GM06990 (cell line): Measurements from ENCODE around the gene RETREG3.
A peak's percentile ranks its signal among the peaks of the same experiment; 100 is the strongest.
"Not testable (repeated sequence)": the region's sequence is repeated elsewhere in the genome, so short reads cannot be mapped to it uniquely, and the experiment has no call there.

Experiments
- DNase-seq: peaks from one replicate; pipeline ENCODE4 v3.0.0-alpha.2; 2011; ENCODE audit not compliant: insufficient read length; ENCODE audit errors: extremely low read depth
- H3K27me3 ChIP-seq: replicated peaks from 2 replicates; pipeline ENCODE4 v1.6.0; 2011; ENCODE audit warnings: low read length; ENCODE audit not compliant: control insufficient read depth, insufficient read depth
- H3K36me3 ChIP-seq: 2 replicates; pipeline ENCODE4 v1.5.1; 2011; ENCODE audit warnings: low read length; ENCODE audit not compliant: control insufficient read depth, insufficient read depth
- H3K4me3 ChIP-seq: replicated peaks from 2 replicates; pipeline ENCODE4 v1.5.1; 2011; ENCODE audit warnings: low read depth, mild to moderate bottlenecking, control low read depth, low read length
- TF ChIP-seq, protein P1 (sequence below): IDR thresholded peaks from 2 replicates; pipeline ENCODE4 v1.5.1; 2011; ENCODE audit warnings: low read length, control low read depth, mild to moderate bottlenecking, inconsistent platforms; ENCODE audit not compliant: insufficient read depth, poor library complexity, severe bottlenecking

The RETREG3 gene

DNA sequence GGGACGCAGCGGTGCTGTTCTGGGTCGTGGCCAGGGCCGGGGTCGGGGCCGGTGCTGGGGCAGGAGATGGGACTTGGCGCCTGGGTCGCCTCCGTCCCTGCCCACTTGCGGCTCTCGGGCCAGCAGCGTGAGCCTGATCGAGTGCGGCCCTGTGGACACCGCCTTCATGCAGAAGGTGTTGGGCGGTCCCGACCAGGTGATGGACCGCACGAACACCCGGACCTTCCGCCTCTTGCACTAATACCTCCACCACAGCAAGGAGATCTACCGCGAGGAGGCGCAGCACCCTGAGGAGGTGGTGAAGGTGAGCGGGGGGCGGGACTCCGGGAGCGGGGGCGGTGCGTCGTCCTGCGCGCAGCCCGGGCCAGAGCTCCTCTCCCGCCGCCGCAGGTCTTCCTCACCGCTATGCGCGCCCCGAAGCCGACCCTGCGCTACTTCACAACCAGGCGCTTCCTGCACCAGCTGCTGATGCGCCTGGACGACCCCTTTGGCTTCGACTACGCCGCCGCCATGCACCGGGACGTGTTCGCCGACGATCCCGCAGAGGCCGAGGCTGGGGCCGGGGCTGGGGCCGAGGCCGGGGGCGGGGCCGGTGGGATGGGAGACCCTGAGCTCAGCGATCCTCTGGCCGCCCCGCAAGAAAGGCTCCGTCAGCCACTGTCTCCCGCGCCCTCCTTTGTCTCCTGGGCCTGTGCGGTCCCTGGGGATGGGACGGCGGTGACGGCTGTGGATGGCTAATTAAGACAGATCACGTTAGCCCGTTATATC is 60.9 kb downstream of the RETREG3 start:
- Histone ChIP-seq H3K27me3 (no peaks in the 10 kb centered on the region), H3K36me3 (peaks cover 4% of the 10 kb centered on the region), H3K4me3 (peak overlapping the region; percentile 61)
- TF ChIP-seq, protein P1, sequence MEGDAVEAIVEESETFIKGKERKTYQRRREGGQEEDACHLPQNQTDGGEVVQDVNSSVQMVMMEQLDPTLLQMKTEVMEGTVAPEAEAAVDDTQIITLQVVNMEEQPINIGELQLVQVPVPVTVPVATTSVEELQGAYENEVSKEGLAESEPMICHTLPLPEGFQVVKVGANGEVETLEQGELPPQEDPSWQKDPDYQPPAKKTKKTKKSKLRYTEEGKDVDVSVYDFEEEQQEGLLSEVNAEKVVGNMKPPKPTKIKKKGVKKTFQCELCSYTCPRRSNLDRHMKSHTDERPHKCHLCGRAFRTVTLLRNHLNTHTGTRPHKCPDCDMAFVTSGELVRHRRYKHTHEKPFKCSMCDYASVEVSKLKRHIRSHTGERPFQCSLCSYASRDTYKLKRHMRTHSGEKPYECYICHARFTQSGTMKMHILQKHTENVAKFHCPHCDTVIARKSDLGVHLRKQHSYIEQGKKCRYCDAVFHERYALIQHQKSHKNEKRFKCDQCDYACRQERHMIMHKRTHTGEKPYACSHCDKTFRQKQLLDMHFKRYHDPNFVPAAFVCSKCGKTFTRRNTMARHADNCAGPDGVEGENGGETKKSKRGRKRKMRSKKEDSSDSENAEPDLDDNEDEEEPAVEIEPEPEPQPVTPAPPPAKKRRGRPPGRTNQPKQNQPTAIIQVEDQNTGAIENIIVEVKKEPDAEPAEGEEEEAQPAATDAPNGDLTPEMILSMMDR = peak; percentile 81
- peak; percentile 88 for DNase-seq

- peak overlapping the region; percentile 61 for H3K4me3 ChIP-seq
- no peak for DNase-seq
- no peaks in the 10 kb centered on the region for H3K27me3 ChIP-seq
- TF ChIP-seq, protein P1 = no peak
- H3K36me3 ChIP-seq = peaks cover 8% of the 10 kb centered on the region
Measured at GRCh38 chr17:42547698-42548069, 61.5 kb downstream of the RETREG3 start.

DNA sequence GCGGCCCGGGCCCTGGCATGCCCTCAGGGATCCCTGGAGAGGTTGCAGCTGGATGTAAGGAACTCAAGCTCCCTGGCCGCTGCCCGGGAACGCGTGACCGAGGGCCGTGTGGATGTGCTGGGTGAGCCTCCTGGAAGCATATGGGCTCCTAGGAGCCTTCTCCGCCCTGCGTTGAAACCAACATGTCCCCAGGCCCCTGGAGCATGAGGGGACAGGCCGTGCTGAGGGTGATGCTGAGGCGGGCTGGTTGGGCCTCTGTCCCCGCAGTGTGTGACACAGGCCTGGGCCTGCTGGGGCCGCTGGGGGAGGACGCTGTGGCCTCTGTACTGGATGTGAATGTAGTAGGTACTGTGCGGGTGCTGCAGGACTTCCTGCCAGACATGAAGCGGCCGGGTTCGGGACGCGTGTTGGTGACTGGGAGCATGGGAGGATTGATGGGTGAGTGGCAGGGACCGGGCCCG is 62.1 kb downstream of the RETREG3 start:
- TF ChIP-seq, protein P1 = no peak
- no peak for DNase-seq
- H3K4me3 ChIP-seq = no peak overlapping the region
- H3K27me3 ChIP-seq = no peaks in the 10 kb centered on the region
- peaks cover 9% of the 10 kb centered on the region for H3K36me3 ChIP-seq

GRCh38 chr17:42545755-42546505 is 63.2 kb downstream of the RETREG3 start:
- H3K36me3 ChIP-seq = peaks cover 13% of the 10 kb centered on the region
- DNase-seq, H3K4me3 ChIP-seq, H3K27me3 ChIP-seq: not testable (repeated sequence)

DNA sequence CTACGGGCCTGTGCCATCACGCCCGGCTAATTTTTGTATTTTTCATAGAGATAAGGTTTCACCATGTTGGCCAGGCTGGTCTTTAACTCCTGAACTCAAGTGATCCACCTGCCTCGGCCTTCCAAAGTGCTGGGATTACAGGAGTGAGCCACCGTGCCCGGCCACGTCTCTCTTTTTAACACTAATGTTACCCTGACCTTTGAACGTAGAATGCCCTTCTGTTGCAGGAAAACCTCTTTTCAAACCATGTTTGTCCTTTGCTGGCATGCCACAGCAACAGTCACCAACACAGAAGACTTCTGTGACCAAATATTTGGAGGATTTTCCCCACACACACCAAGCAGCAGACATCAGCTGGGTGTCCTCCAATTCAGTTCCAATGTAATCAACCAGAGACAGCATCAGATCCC is 64.3 kb downstream of the RETREG3 start:
- Histone ChIP-seq H3K27me3 (no peaks in the 10 kb centered on the region), H3K36me3 (peaks cover 14% of the 10 kb centered on the region), H3K4me3 (no peak overlapping the region)
- TF ChIP-seq, protein P1 = no peak
- no peak for DNase-seq
